ENCODE data around the gene ADO. TPM values are rescaled to one million over a fixed set of nuclear protein-coding genes. Genes with fewer than 3 reads are reported as not detected.

ADO gene
- total RNA-seq, 1 experiment from 2014 or later = 29.3 TPM

GRCh38 chr10:62817766-62818425 lies 13.4 kb downstream of the ADO start:
- Mint-ChIP-seq H3K27ac (no peak overlapping the region), H3K4me1 (peaks cover 30% of the 10 kb centered on the region), H3K4me3 (peak overlapping the region; percentile 95), H3K9me3 (no peaks in the 10 kb centered on the region), H3K36me3 (no peaks in the 10 kb centered on the region), H3K27me3 (ENCODE audit: low read depth) (peaks cover 85% of the 10 kb centered on the region)
- no peak for TF ChIP-seq MLX (CRISPR knock-in tag; IDR thresholded peaks at IDR 0.05)
- peak; percentile 99 for TF ChIP-seq ZNF121 (CRISPR knock-in tag; IDR thresholded peaks at IDR 0.05)
- TF ChIP-seq NFATC4 (CRISPR knock-in tag; IDR thresholded peaks at IDR 0.05) = no peak
- TF ChIP-seq SMAD4 (CRISPR knock-in tag; IDR thresholded peaks at IDR 0.05) = no peak
- TF ChIP-seq AFF4 (CRISPR knock-in tag; IDR thresholded peaks at IDR 0.05; ENCODE audit: borderline replicate concordance) = 0 out of 2 replicates have a peak, but pooled peaks have one; percentile 13
- TF ChIP-seq ZBTB21 (CRISPR knock-in tag; IDR thresholded peaks at IDR 0.05; ENCODE audit: borderline replicate concordance) = 0 out of 2 replicates have a peak, but pooled peaks have one; percentile 32
- peak; percentile 51; the same call in 1 of the 2 replicates for TF ChIP-seq ESRRA (CRISPR knock-in tag; IDR thresholded peaks at IDR 0.05; ENCODE audit: borderline replicate concordance)
- TF ChIP-seq ZSCAN18 (CRISPR knock-in tag; IDR thresholded peaks at IDR 0.05) = no peak
- peak; percentile 57 for TF ChIP-seq CTCF (IDR thresholded peaks at IDR 0.05)
- peak; percentile 71; the same call in 1 of the 2 replicates for TF ChIP-seq HMGXB4 (CRISPR knock-in tag; IDR thresholded peaks at IDR 0.05)
- no peak for TF ChIP-seq ERG (CRISPR knock-in tag; IDR thresholded peaks at IDR 0.05)
- 0 out of 2 replicates have a peak, but pooled peaks have one; percentile 15 for TF ChIP-seq ZNF317 (CRISPR knock-in tag; IDR thresholded peaks at IDR 0.05; ENCODE audit: borderline replicate concordance, low read depth)
- TF ChIP-seq KAT7 (CRISPR knock-in tag; IDR thresholded peaks at IDR 0.05; ENCODE audit: borderline replicate concordance) = 0 out of 2 replicates have a peak, but pooled peaks have one; percentile 41
- 0 out of 2 replicates have a peak, but pooled peaks have one; percentile 4 for TF ChIP-seq NR3C1 (CRISPR knock-in tag; conservative IDR thresholded peaks at IDR 0.05; ENCODE audit: low read depth)
- DNase-seq (ENCODE audit: low spot score) (peak; percentile 81), ATAC-seq (peak; percentile 62)
- ChIA-PET CTCF (interaction anchor here (0.5 to 5.9 kb wide), 46 partner anchors 8 to 1768 kb away, joined by 3 to 99 read pairs (median 4); partner anchors contain the start of genes ADO and NRBF2), POLR2A (interaction anchor here (0.6 to 3.4 kb wide), 2 partner anchors 13 to 341 kb away, joined by 3 to 28 read pairs; partner anchors contain the start of gene ADO)

All from WTC11 (cell line).